Measurements from ENCODE around the gene ADIPOR2.
"Not testable (repeated sequence)": the region's sequence is repeated elsewhere in the genome, so short reads cannot be mapped to it uniquely, and the experiment has no call there.

DNA sequence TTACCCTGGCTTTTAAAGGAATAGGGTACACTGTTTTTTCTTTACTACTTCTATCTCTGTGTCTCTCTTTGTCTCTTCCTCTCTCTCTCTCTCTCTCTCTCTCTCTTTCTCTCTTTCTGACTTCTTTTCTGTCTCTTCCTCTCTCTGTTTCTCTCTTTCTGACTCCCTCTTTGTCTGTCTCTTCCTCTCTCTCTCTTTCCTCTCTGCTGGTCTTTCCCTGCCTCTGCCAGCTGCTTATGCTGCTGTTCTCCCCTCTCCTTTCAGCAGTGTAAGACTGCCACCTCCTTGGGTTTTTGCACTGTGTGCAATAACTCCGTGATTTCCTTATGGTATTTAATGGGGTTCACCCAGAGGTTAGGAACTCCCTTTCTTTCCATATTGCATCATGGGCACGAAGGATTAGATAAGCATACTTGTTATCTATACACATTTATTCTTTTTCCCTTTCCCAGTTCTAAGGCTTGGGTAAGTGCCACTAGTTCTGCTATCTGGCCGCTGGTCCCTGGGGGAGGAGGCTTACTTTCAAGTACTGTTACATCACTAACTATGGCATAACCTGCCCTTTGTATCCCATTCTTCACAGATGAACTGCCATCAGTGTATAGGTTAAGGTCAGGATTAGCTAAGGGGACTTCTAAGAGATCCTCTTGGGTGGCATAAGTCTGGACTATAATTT lies 20.8 kb downstream of the ADIPOR2 start:
- not testable (repeated sequence) for TF ChIP-seq CTCF (IDR thresholded peaks at IDR 0.05); MYC (IDR thresholded peaks at IDR 0.05; ENCODE audit: borderline replicate concordance, low read length); FOSL2 (IDR thresholded peaks at IDR 0.05); FOSL2 (CRISPR knock-in tag; IDR thresholded peaks at IDR 0.05); POLR2A (IDR thresholded peaks at IDR 0.05; ENCODE audit: low read length); CBX2 (IDR thresholded peaks at IDR 0.05; ENCODE audit: borderline replicate concordance, low read depth); POLR2AphosphoS2 (conservative IDR thresholded peaks at IDR 0.05; ENCODE audit: low read length); HOXA7 (CRISPR knock-in tag; IDR thresholded peaks at IDR 0.05); RCOR1 (IDR thresholded peaks at IDR 0.05; ENCODE audit: low read depth, low read length); KDM5A (IDR thresholded peaks at IDR 0.05); RAD21 (conservative IDR thresholded peaks at IDR 0.05 in 1 of 2, IDR thresholded peaks at IDR 0.05 in 1 of 2)
- TF ChIP-seq, protein P1, sequence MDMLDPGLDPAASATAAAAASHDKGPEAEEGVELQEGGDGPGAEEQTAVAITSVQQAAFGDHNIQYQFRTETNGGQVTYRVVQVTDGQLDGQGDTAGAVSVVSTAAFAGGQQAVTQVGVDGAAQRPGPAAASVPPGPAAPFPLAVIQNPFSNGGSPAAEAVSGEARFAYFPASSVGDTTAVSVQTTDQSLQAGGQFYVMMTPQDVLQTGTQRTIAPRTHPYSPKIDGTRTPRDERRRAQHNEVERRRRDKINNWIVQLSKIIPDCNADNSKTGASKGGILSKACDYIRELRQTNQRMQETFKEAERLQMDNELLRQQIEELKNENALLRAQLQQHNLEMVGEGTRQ (IDR thresholded peaks at IDR 0.05): not testable (repeated sequence)
- TF ChIP-seq, protein P2, sequence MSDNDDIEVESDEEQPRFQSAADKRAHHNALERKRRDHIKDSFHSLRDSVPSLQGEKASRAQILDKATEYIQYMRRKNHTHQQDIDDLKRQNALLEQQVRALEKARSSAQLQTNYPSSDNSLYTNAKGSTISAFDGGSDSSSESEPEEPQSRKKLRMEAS (IDR thresholded peaks at IDR 0.05): not testable (repeated sequence)
- TF ChIP-seq CEBPB (IDR thresholded peaks at IDR 0.05): 0 out of 4 replicates have a peak, but pooled peaks of 1 of the 2 experiments have one; percentile 3
- TF ChIP-seq, protein P3, sequence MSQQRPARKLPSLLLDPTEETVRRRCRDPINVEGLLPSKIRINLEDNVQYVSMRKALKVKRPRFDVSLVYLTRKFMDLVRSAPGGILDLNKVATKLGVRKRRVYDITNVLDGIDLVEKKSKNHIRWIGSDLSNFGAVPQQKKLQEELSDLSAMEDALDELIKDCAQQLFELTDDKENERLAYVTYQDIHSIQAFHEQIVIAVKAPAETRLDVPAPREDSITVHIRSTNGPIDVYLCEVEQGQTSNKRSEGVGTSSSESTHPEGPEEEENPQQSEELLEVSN (IDR thresholded peaks at IDR 0.05; ENCODE audit: borderline replicate concordance, low read depth): not testable (repeated sequence)
